H9 (cell line): ENCODE data around the gene PLAU. TPM values are rescaled to one million over a fixed set of nuclear protein-coding genes. Genes with fewer than 3 reads are reported as not detected.

Experiments
- DNase-seq: peaks from one replicate; pipeline ENCODE4 v3.0.0-alpha.2; 2017
- H2AFZ ChIP-seq: one replicate; pipeline ENCODE4 v1.6.1; 2013; ENCODE audit warnings: mild to moderate bottlenecking, low read length, control low read depth, moderate library complexity
- H2AK5ac ChIP-seq: 2 replicates; pipeline ENCODE4 v1.6.1; 2013; ENCODE audit warnings: low read length, control low read depth, mixed read lengths; ENCODE audit not compliant: insufficient read length
- H2BK120ac ChIP-seq: one replicate; pipeline ENCODE4 v1.6.1; 2013; ENCODE audit warnings: low read depth, mild to moderate bottlenecking, low read length, control low read depth, inconsistent platforms; ENCODE audit not compliant: poor library complexity, severe bottlenecking
- H2BK12ac ChIP-seq: 2 replicates; pipeline ENCODE4 v1.6.1; 2013; ENCODE audit warnings: low read length, control low read depth, mixed read lengths, low read depth; ENCODE audit not compliant: insufficient read length
- H2BK15ac ChIP-seq: 2 replicates; pipeline ENCODE4 v1.6.1; 2013; ENCODE audit warnings: low read depth, low read length, control low read depth
- H2BK20ac ChIP-seq: one replicate; pipeline ENCODE4 v1.6.1; 2013; ENCODE audit warnings: low read depth, mild to moderate bottlenecking, low read length, control low read depth, inconsistent platforms; ENCODE audit not compliant: poor library complexity, severe bottlenecking
- H2BK5ac ChIP-seq: 2 replicates; pipeline ENCODE4 v1.6.1; 2013; ENCODE audit warnings: low read length, control low read depth, mixed read lengths; ENCODE audit not compliant: insufficient read length
- H3K14ac ChIP-seq: 2 replicates; pipeline ENCODE4 v1.6.1; 2013; ENCODE audit warnings: low read length, control low read depth; ENCODE audit not compliant: insufficient read depth
- H3K18ac ChIP-seq: 2 replicates; pipeline ENCODE4 v1.6.1; 2013; ENCODE audit warnings: low read depth, mild to moderate bottlenecking, mixed read lengths, low read length, control low read depth; ENCODE audit not compliant: insufficient read length
- H3K23ac ChIP-seq: 2 replicates; pipeline ENCODE4 v1.6.1; 2013; ENCODE audit warnings: low read length, control low read depth, mixed read lengths, low read depth; ENCODE audit not compliant: insufficient read length
- H3K23me2 ChIP-seq: 2 replicates; pipeline ENCODE4 v1.6.1; 2013; ENCODE audit warnings: low read depth, mild to moderate bottlenecking, mixed read lengths, low read length, control low read depth; ENCODE audit not compliant: insufficient read length, poor library complexity, severe bottlenecking
- H3K27ac ChIP-seq: 2 replicates; pipeline ENCODE4 v1.5.1; 2013; ENCODE audit warnings: low read length, control low read depth, mixed read lengths, low read depth; ENCODE audit not compliant: insufficient read length
- H3K27me3 ChIP-seq: 2 replicates; pipeline ENCODE4 v1.6.1; 2013; ENCODE audit warnings: low read length, control low read depth, inconsistent platforms; ENCODE audit not compliant: insufficient read depth
- H3K4ac ChIP-seq: 2 replicates; pipeline ENCODE4 v1.6.1; 2013; ENCODE audit warnings: low read depth, mild to moderate bottlenecking, control low read depth, inconsistent platforms, low read length, moderate library complexity
- H3K4me1 ChIP-seq: 2 replicates; pipeline ENCODE4 v1.6.1; 2013; ENCODE audit warnings: low read length, control low read depth, inconsistent platforms; ENCODE audit not compliant: insufficient read depth
- H3K4me2 ChIP-seq: 2 replicates; pipeline ENCODE4 v1.6.1; 2013; ENCODE audit warnings: low read length, control low read depth, mixed read lengths; ENCODE audit not compliant: insufficient read length, insufficient read depth
- H3K56ac ChIP-seq: 2 replicates; pipeline ENCODE4 v1.6.1; 2013; ENCODE audit warnings: low read depth, mild to moderate bottlenecking, mixed read lengths, low read length, control low read depth; ENCODE audit not compliant: insufficient read length
- H3K79me1 ChIP-seq: 2 replicates; pipeline ENCODE4 v1.6.1; 2013; ENCODE audit warnings: low read depth, mild to moderate bottlenecking, moderate library complexity, low read length, control low read depth, inconsistent platforms; ENCODE audit not compliant: insufficient read depth, poor library complexity, severe bottlenecking
- H3K79me2 ChIP-seq: 2 replicates; pipeline ENCODE4 v1.6.1; 2013; ENCODE audit warnings: low read length, control low read depth, inconsistent platforms; ENCODE audit not compliant: insufficient read depth
- H3K9ac ChIP-seq: 2 replicates; pipeline ENCODE4 v1.6.1; 2013; ENCODE audit warnings: low read length, control low read depth, mixed read lengths; ENCODE audit not compliant: insufficient read length; ENCODE audit errors: extremely low read depth
- H3K9me3 ChIP-seq: one replicate; pipeline ENCODE4 v1.6.1; 2013; ENCODE audit warnings: low read depth, low read length, inconsistent platforms; ENCODE audit not compliant: control insufficient read depth
- H3T11ph ChIP-seq: one replicate; pipeline ENCODE4 v1.6.1; 2013; ENCODE audit warnings: mild to moderate bottlenecking, low read length, control low read depth, inconsistent platforms
- H4K20me1 ChIP-seq: one replicate; pipeline ENCODE4 v1.6.1; 2013; ENCODE audit not compliant: control insufficient read depth, insufficient read length, insufficient read depth
- H4K5ac ChIP-seq: 2 replicates; pipeline ENCODE4 v1.6.1; 2013; ENCODE audit warnings: low read depth, mild to moderate bottlenecking, mixed read lengths, low read length, control low read depth; ENCODE audit not compliant: insufficient read length
- H4K8ac ChIP-seq: replicated peaks from 2 replicates; pipeline ENCODE4 v1.6.1; 2013; ENCODE audit warnings: low read length, control low read depth, mixed read lengths, low read depth; ENCODE audit not compliant: insufficient read length
- H4K91ac ChIP-seq: 2 replicates; pipeline ENCODE4 v1.6.1; 2013; ENCODE audit warnings: low read depth, mild to moderate bottlenecking, moderate library complexity, mixed read lengths, low read length, control low read depth; ENCODE audit not compliant: insufficient read length
- H3K27ac Mint-ChIP-seq, 3 experiments: 2 replicates in 2 of 3; 3 replicates in 1 of 3; pipeline ENCODE4 v1.8.0; 2020 to 2021; ENCODE audit warnings: mixed read lengths in 3 of 3, mild to moderate bottlenecking in 1 of 3, moderate library complexity in 1 of 3
- H3K27me3 Mint-ChIP-seq: 2 replicates; pipeline ENCODE4 v1.8.0; 2021; ENCODE audit warnings: low read depth, mild to moderate bottlenecking, moderate library complexity, mixed read lengths
- H3K36me3 Mint-ChIP-seq, 3 experiments: 2 replicates in 2 of 3; 3 replicates in 1 of 3; pipeline ENCODE4 v1.8.0; 2020 to 2021; ENCODE audit warnings: low read depth in 3 of 3, mixed read lengths in 3 of 3; ENCODE audit not compliant: insufficient read depth in 1 of 3
- H3K4me1 Mint-ChIP-seq, 2 experiments: 2 replicates each; pipeline ENCODE4 v1.8.0; 2020; ENCODE audit warnings: mixed read lengths in 2 of 2
- H3K4me3 Mint-ChIP-seq, 2 experiments: 2 replicates in 1 of 2; 3 replicates in 1 of 2; pipeline ENCODE4 v1.8.0; 2020 to 2021; ENCODE audit warnings: mild to moderate bottlenecking in 2 of 2, mixed read lengths in 2 of 2, moderate library complexity in 1 of 2
- H3K9me3 Mint-ChIP-seq, 2 experiments: 2 replicates in 1 of 2; 3 replicates in 1 of 2; pipeline ENCODE4 v1.8.0; 2020; ENCODE audit warnings: mild to moderate bottlenecking in 2 of 2, mixed read lengths in 2 of 2, moderate library complexity in 1 of 2
- WGBS: extraction: QIAGEN DNeasy Blood & Tissue Kit; methylation state at CpG from one replicate; pipeline ENCODE4 v1.1.7; 2013; ENCODE audit warnings: missing lambda C conversion rate, low lambda C conversion rate, mixed read lengths; ENCODE audit not compliant: insufficient read length; ENCODE audit errors: extremely low coverage; 5-methylcytosine and 5-hydroxymethylcytosine counted together
- total RNA-seq: library from RNA; stranded (reverse); gene quantifications from 2 replicates; pipeline ENCODE4 v1.2.1, GENCODE V29; 2021
- TF ChIP-seq, protein P1 (sequence below): fragments of 200-600 bp; sonication (generic); conservative IDR thresholded peaks from 3 replicates; pipeline ENCODE4 v1.8.0; 2021; ENCODE audit warnings: antibody characterized with exemption, mild to moderate bottlenecking

Gene PLAU
- total RNA-seq, 1 experiment from 2014 or later = 15.0 TPM

DNA sequence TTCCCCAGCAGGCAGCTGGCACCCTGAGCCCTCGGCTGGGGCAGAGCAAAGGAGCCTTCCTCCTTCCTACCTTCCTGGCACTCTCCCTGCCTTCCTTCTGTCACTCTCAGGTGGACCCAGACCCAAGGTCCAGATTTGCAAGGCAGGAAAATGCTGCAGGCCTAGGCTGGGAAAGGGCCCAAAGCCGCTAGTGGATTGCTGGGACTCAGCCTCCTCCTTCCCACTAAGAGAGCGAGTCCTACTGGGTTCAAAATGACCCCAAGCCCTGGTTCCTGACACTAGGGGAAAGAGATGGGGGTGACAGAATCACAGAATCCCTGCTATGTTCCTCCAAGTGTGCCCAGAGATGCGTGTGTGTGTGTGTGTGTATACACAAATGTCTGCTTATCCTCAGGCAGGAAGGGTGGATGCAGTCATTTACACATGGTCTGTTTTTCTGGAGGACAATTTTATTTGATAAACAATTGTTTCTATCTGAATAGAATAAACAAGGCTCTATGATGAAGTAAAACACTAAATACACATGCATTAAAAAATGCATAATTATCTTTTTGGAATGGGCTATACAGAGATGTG, 1.3 kb upstream of the PLAU start:
- H3K9ac ChIP-seq = no peak overlapping the region
- no peak overlapping the region for H3K14ac ChIP-seq
- no peaks in the 10 kb centered on the region for H3K79me2 ChIP-seq
- Mint-ChIP-seq H3K4me1 (peaks cover 56 to 57% of the 10 kb centered on the region in 2 experiments), H3K4me3 (peak overlapping the region in 1 of 2 experiments; percentile 92; a peak in 2 of 5 replicates), H3K27ac (peak overlapping the region in 1 of 3 experiments; percentile 40; a peak in 1 of 7 replicates), H3K27me3 (peaks cover 53% of the 10 kb centered on the region), H3K9me3 (no peaks in the 10 kb centered on the region), H3K36me3 (peaks cover 2 to 5% (median 3%) of the 10 kb centered on the region in 3 experiments; a peak in 4 of 7 replicates)
- no peak overlapping the region for H3K27ac ChIP-seq
- no peak overlapping the region for H3K4me2 ChIP-seq
- no peaks in the 10 kb centered on the region for H3K9me3 ChIP-seq
- DNase-seq = no peak
- peaks cover 14% of the 10 kb centered on the region for H3K4me1 ChIP-seq
- WGBS = no CpG with 5 or more reads among the region's 4 CpGs
- H3K56ac ChIP-seq = no peak overlapping the region
- H3K23ac ChIP-seq = no peak overlapping the region
- H3T11ph ChIP-seq = no peak overlapping the region
- no peak overlapping the region for H2BK20ac ChIP-seq
- no peak overlapping the region for H2BK120ac ChIP-seq
- no peak overlapping the region for H2AK5ac ChIP-seq
- H4K8ac ChIP-seq = no peak overlapping the region
- H3K23me2 ChIP-seq = peaks cover 14% of the 10 kb centered on the region
- TF ChIP-seq, protein P1, sequence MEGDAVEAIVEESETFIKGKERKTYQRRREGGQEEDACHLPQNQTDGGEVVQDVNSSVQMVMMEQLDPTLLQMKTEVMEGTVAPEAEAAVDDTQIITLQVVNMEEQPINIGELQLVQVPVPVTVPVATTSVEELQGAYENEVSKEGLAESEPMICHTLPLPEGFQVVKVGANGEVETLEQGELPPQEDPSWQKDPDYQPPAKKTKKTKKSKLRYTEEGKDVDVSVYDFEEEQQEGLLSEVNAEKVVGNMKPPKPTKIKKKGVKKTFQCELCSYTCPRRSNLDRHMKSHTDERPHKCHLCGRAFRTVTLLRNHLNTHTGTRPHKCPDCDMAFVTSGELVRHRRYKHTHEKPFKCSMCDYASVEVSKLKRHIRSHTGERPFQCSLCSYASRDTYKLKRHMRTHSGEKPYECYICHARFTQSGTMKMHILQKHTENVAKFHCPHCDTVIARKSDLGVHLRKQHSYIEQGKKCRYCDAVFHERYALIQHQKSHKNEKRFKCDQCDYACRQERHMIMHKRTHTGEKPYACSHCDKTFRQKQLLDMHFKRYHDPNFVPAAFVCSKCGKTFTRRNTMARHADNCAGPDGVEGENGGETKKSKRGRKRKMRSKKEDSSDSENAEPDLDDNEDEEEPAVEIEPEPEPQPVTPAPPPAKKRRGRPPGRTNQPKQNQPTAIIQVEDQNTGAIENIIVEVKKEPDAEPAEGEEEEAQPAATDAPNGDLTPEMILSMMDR = no peak
- H2BK15ac ChIP-seq = no peak overlapping the region
- no peak overlapping the region for H4K5ac ChIP-seq
- H2BK5ac ChIP-seq = no peak overlapping the region
- no peak overlapping the region for H2AFZ ChIP-seq
- H3K79me1 ChIP-seq = no peaks in the 10 kb centered on the region
- H3K18ac ChIP-seq = no peak overlapping the region
- H3K27me3 ChIP-seq = no peaks in the 10 kb centered on the region; the same call in 1 of the 2 replicates
- H4K20me1 ChIP-seq = no peaks in the 10 kb centered on the region
- no peak overlapping the region for H2BK12ac ChIP-seq
- H4K91ac ChIP-seq = no peak overlapping the region
- no peak overlapping the region for H3K4ac ChIP-seq
